HEK293 (cell line): ENCODE measurements around the gene SUPT4H1.
A peak's percentile ranks its signal among the peaks of the same experiment; 100 is the strongest.

Source experiments
- CTCF ChIA-PET: fragments of 350-600 bp; formaldehyde crosslinking; extraction: SDS; loops from one replicate; lab custom pipeline; 2021; ENCODE audit warnings: antibody characterized with exemption; lab: Yijun Ruan, JAX
- POLR2A ChIA-PET: fragments of 300-600 bp; formaldehyde crosslinking; extraction: SDS; loops from one replicate; lab custom pipeline; 2020; ENCODE audit warnings: antibody characterized with exemption, inconsistent platforms; lab: Yijun Ruan, JAX
- H3K27ac ChIP-seq: fragments of 200-500 bp; sonication (Bioruptor generic); 2 replicates; pipeline ENCODE4 v1.5.1; 2014; ENCODE audit warnings: low read depth, low read length, control low read depth, inconsistent platforms; ENCODE audit errors: extremely low read depth
- H3K36me3 ChIP-seq, 2 experiments: fragments of 200-500 bp in 1 of 2; sonication (Bioruptor generic) in 1 of 2; 1 replicate in 1 of 2; 2 replicates in 1 of 2; pipeline ENCODE4 v1.5.1; 2014 to 2017; ENCODE audit warnings: inconsistent platforms in 2 of 2, low read length in 2 of 2; ENCODE audit not compliant: control insufficient read depth in 2 of 2, insufficient read depth in 1 of 2
- H3K4me1 ChIP-seq: fragments of 200-500 bp; sonication (Bioruptor generic); 2 replicates; pipeline ENCODE4 v1.5.1; 2014; ENCODE audit warnings: mild to moderate bottlenecking, low read length, inconsistent platforms; ENCODE audit not compliant: control insufficient read depth, insufficient read depth
- H3K4me3 ChIP-seq: 2 replicates; pipeline ENCODE4 v1.5.1; 2011; ENCODE audit warnings: low read depth, mild to moderate bottlenecking, control low read depth, low read length, moderate library complexity
- H3K9me3 ChIP-seq: fragments of 200-500 bp; sonication (Bioruptor generic); 2 replicates; pipeline ENCODE4 v1.5.1; 2014; ENCODE audit warnings: low read depth, low read length, inconsistent platforms; ENCODE audit not compliant: control insufficient read depth, insufficient read depth
- EGR2 ChIP-seq: fragments of 450-650 bp; formaldehyde crosslinking; IDR thresholded peaks from 2 replicates; pipeline ENCODE4 v1.5.1; 2016; ENCODE audit warnings: low read depth, missing biosample characterization, missing genetic modification characterization
- HIC1 ChIP-seq: fragments of 450-650 bp; formaldehyde crosslinking; IDR thresholded peaks from 2 replicates; pipeline ENCODE4 v1.5.1; 2016; ENCODE audit warnings: missing biosample characterization, missing genetic modification characterization
- RBAK ChIP-seq: fragments of 450-650 bp; formaldehyde crosslinking; IDR thresholded peaks from 2 replicates; pipeline ENCODE4 v1.5.1; 2016; ENCODE audit warnings: missing biosample characterization, missing genetic modification characterization
- SETDB1 ChIP-seq: IDR thresholded peaks from one replicate; pipeline ENCODE4 v1.6.1; 2017; ENCODE audit warnings: mild to moderate bottlenecking, low read length, moderate library complexity, mixed read lengths; ENCODE audit not compliant: insufficient read length
- ZBTB17 ChIP-seq: fragments of 450-650 bp; formaldehyde crosslinking; IDR thresholded peaks from 2 replicates; pipeline ENCODE4 v1.5.1; 2016; ENCODE audit warnings: missing biosample characterization, missing genetic modification characterization
- ZBTB8A ChIP-seq: fragments of 450-650 bp; formaldehyde crosslinking; IDR thresholded peaks from 2 replicates; pipeline ENCODE4 v1.5.1; 2016; ENCODE audit warnings: missing biosample characterization, missing genetic modification characterization
- ZEB2 ChIP-seq: fragments of 450-650 bp; formaldehyde crosslinking; IDR thresholded peaks from 2 replicates; pipeline ENCODE4 v1.5.1; 2016; ENCODE audit warnings: missing biosample characterization, missing genetic modification characterization
- ZFHX2 ChIP-seq: fragments of 450-650 bp; formaldehyde crosslinking; conservative IDR thresholded peaks from 2 replicates; pipeline ENCODE4 v1.5.1; 2016; ENCODE audit warnings: missing biosample characterization, missing genetic modification characterization
- ZNF10 ChIP-seq: fragments of 450-650 bp; formaldehyde crosslinking; IDR thresholded peaks from 2 replicates; pipeline ENCODE4 v1.5.1; 2017; ENCODE audit warnings: missing biosample characterization, missing genetic modification characterization
- ZNF324 ChIP-seq: fragments of 450-650 bp; formaldehyde crosslinking; IDR thresholded peaks from 2 replicates; pipeline ENCODE4 v1.5.1; 2016; ENCODE audit warnings: missing biosample characterization, missing genetic modification characterization
- ZNF335 ChIP-seq: fragments of 450-650 bp; formaldehyde crosslinking; conservative IDR thresholded peaks from 2 replicates; pipeline ENCODE4 v1.5.1; 2016; ENCODE audit warnings: missing biosample characterization, missing genetic modification characterization
- ZNF621 ChIP-seq: fragments of 450-650 bp; formaldehyde crosslinking; IDR thresholded peaks from 2 replicates; pipeline ENCODE4 v1.5.1; 2017; ENCODE audit warnings: missing biosample characterization, missing genetic modification characterization
- ZNF654 ChIP-seq: fragments of 450-650 bp; formaldehyde crosslinking; IDR thresholded peaks from 2 replicates; pipeline ENCODE4 v1.5.1; 2016; ENCODE audit warnings: low read depth, missing biosample characterization, missing genetic modification characterization
- ZNF76 ChIP-seq: fragments of 450-650 bp; formaldehyde crosslinking; IDR thresholded peaks from 2 replicates; pipeline ENCODE4; 2016; ENCODE audit warnings: low read depth, missing biosample characterization, missing genetic modification characterization, borderline replicate concordance
- ZNF768 ChIP-seq: fragments of 450-650 bp; formaldehyde crosslinking; IDR thresholded peaks from 2 replicates; pipeline ENCODE4 v1.5.1; 2018; ENCODE audit warnings: missing biosample characterization, mild to moderate bottlenecking, missing genetic modification characterization
- TF ChIP-seq, protein P1 (sequence below): fragments of 450-650 bp; formaldehyde crosslinking; IDR thresholded peaks from 2 replicates; pipeline ENCODE4 v1.5.1; 2016; ENCODE audit warnings: missing biosample characterization, missing genetic modification characterization, borderline replicate concordance
- TF ChIP-seq, protein P2 (sequence below): fragments of 450-650 bp; formaldehyde crosslinking; IDR thresholded peaks from 2 replicates; pipeline ENCODE4 v1.5.1; 2016; ENCODE audit warnings: missing biosample characterization, missing genetic modification characterization

The SUPT4H1 gene

DNA sequence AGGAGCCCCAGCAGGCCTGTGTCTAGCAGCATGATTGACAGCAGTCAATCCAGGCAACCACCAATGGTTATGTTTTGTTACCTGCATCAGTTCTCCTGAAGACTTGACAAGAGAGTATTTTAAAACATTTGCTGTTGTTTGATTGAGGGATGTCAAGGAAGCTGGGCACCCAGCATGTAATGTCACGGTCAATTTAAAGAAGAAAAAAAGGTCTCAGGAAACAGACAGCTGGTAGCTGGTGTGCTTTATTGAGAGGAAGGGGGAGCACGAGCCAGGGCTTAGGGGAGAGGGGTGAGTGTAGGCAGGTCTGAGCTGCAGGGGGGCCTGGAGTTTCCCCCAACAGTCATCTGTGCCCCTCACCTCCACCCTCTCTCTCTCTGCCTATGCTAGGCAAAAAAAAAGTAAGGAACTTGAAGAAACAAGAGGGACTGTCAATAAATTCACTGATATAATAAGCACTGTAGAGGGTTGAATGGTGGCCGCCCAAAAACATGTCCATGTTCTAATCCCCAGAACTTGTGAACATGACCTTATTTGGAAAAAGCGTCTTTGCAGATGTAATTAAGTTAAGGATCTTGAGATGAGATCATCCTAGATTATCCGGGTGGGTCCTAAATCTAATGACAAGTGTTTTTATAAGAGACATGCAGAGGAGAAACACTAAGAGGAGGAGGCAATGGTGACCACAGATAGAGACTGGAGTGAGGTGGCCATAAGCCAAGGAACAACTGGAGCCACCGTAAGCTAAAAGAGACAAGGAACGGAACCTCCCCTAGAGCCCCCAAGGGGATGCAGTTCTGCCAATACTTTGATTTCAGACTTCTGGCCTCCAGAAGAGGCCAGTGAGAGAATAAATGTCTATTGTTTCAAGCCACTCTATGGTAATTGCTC is 37.9 kb downstream of the SUPT4H1 start (continued):
- TF ChIP-seq, protein P1, sequence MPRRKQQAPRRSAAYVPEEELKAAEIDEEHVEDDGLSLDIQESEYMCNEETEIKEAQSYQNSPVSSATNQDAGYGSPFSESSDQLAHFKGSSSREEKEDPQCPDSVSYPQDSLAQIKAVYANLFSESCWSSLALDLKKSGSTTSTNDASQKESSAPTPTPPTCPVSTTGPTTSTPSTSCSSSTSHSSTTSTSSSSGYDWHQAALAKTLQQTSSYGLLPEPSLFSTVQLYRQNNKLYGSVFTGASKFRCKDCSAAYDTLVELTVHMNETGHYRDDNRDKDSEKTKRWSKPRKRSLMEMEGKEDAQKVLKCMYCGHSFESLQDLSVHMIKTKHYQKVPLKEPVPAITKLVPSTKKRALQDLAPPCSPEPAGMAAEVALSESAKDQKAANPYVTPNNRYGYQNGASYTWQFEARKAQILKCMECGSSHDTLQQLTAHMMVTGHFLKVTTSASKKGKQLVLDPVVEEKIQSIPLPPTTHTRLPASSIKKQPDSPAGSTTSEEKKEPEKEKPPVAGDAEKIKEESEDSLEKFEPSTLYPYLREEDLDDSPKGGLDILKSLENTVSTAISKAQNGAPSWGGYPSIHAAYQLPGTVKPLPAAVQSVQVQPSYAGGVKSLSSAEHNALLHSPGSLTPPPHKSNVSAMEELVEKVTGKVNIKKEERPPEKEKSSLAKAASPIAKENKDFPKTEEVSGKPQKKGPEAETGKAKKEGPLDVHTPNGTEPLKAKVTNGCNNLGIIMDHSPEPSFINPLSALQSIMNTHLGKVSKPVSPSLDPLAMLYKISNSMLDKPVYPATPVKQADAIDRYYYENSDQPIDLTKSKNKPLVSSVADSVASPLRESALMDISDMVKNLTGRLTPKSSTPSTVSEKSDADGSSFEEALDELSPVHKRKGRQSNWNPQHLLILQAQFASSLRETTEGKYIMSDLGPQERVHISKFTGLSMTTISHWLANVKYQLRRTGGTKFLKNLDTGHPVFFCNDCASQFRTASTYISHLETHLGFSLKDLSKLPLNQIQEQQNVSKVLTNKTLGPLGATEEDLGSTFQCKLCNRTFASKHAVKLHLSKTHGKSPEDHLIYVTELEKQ (tag by site-specific recombination), result peak; percentile 89
- TF ChIP-seq ZNF10 (tag by site-specific recombination) (no peak), RBAK (tag by site-specific recombination) (no peak), ZBTB17 (tag by site-specific recombination) (peak; percentile 39), ZNF324 (tag by site-specific recombination) (0 out of 2 replicates have a peak, but pooled peaks have one; percentile 51), ZNF335 (tag by site-specific recombination) (peak; percentile 40; the same call in 1 of the 2 replicates), ZEB2 (tag by site-specific recombination) (peak; percentile 41; the same call in 1 of the 2 replicates)
- TF ChIP-seq, protein P2, sequence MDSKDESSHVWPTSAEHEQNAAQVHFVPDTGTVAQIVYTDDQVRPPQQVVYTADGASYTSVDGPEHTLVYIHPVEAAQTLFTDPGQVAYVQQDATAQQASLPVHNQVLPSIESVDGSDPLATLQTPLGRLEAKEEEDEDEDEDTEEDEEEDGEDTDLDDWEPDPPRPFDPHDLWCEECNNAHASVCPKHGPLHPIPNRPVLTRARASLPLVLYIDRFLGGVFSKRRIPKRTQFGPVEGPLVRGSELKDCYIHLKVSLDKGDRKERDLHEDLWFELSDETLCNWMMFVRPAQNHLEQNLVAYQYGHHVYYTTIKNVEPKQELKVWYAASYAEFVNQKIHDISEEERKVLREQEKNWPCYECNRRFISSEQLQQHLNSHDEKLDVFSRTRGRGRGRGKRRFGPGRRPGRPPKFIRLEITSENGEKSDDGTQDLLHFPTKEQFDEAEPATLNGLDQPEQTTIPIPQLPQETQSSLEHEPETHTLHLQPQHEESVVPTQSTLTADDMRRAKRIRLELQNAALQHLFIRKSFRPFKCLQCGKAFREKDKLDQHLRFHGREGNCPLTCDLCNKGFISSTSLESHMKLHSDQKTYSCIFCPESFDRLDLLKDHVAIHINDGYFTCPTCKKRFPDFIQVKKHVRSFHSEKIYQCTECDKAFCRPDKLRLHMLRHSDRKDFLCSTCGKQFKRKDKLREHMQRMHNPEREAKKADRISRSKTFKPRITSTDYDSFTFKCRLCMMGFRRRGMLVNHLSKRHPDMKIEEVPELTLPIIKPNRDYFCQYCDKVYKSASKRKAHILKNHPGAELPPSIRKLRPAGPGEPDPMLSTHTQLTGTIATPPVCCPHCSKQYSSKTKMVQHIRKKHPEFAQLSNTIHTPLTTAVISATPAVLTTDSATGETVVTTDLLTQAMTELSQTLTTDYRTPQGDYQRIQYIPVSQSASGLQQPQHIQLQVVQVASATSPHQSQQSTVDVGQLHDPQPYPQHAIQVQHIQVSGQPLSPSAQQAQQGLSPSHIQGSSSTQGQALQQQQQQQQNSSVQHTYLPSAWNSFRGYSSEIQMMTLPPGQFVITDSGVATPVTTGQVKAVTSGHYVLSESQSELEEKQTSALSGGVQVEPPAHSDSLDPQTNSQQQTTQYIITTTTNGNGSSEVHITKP (tag by site-specific recombination), result peak; percentile 57

GRCh38 chr17:58312829-58313228 is 39.2 kb downstream of the SUPT4H1 start:
- ChIA-PET CTCF (interaction anchor here (3.6 to 8.0 kb wide), 2 partner anchors 9 to 137 kb away, joined by 26 to 189 read pairs; no protein-coding TSS in a partner anchor), POLR2A (interaction anchor here (0.6 kb wide), 1 partner anchor 32 kb away, joined by 3 read pairs; no protein-coding TSS in a partner anchor)
- peaks cover 8% of the 10 kb centered on the region for H3K4me1 ChIP-seq
- no peaks in the 10 kb centered on the region for H3K36me3 ChIP-seq
- no peak overlapping the region for H3K27ac ChIP-seq
- no peak overlapping the region for H3K4me3 ChIP-seq
- TF ChIP-seq ZBTB8A, result no peak
- no peak for TF ChIP-seq ZNF76 (tag by site-specific recombination)
- no peak for TF ChIP-seq ZNF621 (tag by site-specific recombination)
- no peak for TF ChIP-seq ZNF768 (tag by site-specific recombination)
- TF ChIP-seq ZNF654 (tag by site-specific recombination), result peak; percentile 23; the same call in 1 of the 2 replicates
- H3K9me3 ChIP-seq, result no peaks in the 10 kb centered on the region

- ChIA-PET CTCF (interaction anchor here (0.5 to 8.0 kb wide), 6 partner anchors 8 to 247 kb away, joined by 3 to 189 read pairs (median 4); no protein-coding TSS in a partner anchor), POLR2A (interaction anchor here (0.6 kb wide), 1 partner anchor 31 kb away, joined by 3 read pairs; no protein-coding TSS in a partner anchor)
- no peaks in the 10 kb centered on the region for H3K36me3 ChIP-seq
- no peak overlapping the region for H3K4me3 ChIP-seq
- no peaks in the 10 kb centered on the region for H3K9me3 ChIP-seq
- no peak overlapping the region for H3K27ac ChIP-seq
- H3K4me1 ChIP-seq, result peaks cover 4% of the 10 kb centered on the region; the same call in 1 of the 2 replicates
- peak; percentile 57 for TF ChIP-seq ZFHX2 (tag by site-specific recombination)
- TF ChIP-seq EGR2, result peak; percentile 73
- no peak for TF ChIP-seq SETDB1
- peak; percentile 2; the same call in 1 of the 2 replicates for TF ChIP-seq HIC1 (tag by site-specific recombination)
Measured at GRCh38 chr17:58312021-58312630, 39.9 kb downstream of the SUPT4H1 start.
